HCT116 (cell line): Measurements from ENCODE around the gene DNAJC6. TPM values are rescaled to one million over a fixed set of nuclear protein-coding genes. Genes with fewer than 3 reads are reported as not detected.

Experiments used
- ATAC-seq: fragments of 200-7000 bp; cut with Tn5 transposase; 2 replicates; pipeline ENCODE4 v1.9.1; 2020; ENCODE audit warnings: mild to moderate bottlenecking, moderate library complexity
- BruUV-seq: library from RNA; stranded (reverse); fragments of 400-500 nt; replicated peaks from 2 replicates; lab custom pipeline; 2021; lab: Mats Ljungman, UMichigan
- CTCF ChIA-PET: fragments of 300-600 bp; sonication (Branson Sonifier 250); formaldehyde crosslinking; loops from one replicate; lab custom pipeline; 2021; ENCODE audit warnings: antibody characterized with exemption; lab: Charles Lee
- POLR2A ChIA-PET: fragments of 300-600, 350-600 bp; sonication (Branson Sonifier 250); formaldehyde crosslinking; loops from one replicate; lab custom pipeline; 2021; ENCODE audit warnings: antibody characterized with exemption; lab: Charles Lee
- RAD21 ChIA-PET, 2 experiments: fragments of 300-600 bp; sonication (Branson Sonifier 250); formaldehyde crosslinking; loops; one replicate each; lab custom pipeline; 2023; ENCODE audit warnings: low total read pairs in 2 of 2; ENCODE audit not compliant: uncharacterized antibody in 2 of 2, unreplicated experiment in 2 of 2, low non-redundant PET in 1 of 2; lab: Charles Lee
- DNase-seq: peaks from one replicate; pipeline ENCODE4 v3.0.0-alpha.2; 2010; ENCODE audit warnings: low read depth, low spot score
- H2AFZ ChIP-seq: fragments of 200-600 bp; shearing (Covaris generic), sonication (generic); 2 replicates; pipeline ENCODE4 v1.6.1; 2017; ENCODE audit warnings: low read depth, mixed run types, mixed read lengths, antibody characterized with exemption, low read length; ENCODE audit not compliant: poor library complexity, severe bottlenecking
- H3K27ac ChIP-seq: 2 replicates; pipeline ENCODE4 v1.5.1; 2012; ENCODE audit warnings: low read depth, low read length
- H3K27me3 ChIP-seq: fragments of 200-600 bp; sonication (generic); 2 replicates; pipeline ENCODE4 v1.6.1; 2016; ENCODE audit warnings: mixed run types, low read length, mixed read lengths; ENCODE audit not compliant: insufficient read depth
- H3K36me3 ChIP-seq, 2 experiments: fragments of 200-500 bp in 1 of 2; fragments of 200-600 bp in 1 of 2; sonication (Bioruptor generic) in 1 of 2; sonication (generic) in 1 of 2; 2 replicates each; pipeline versions ENCODE4 v1.5.1 to v1.6.1; 2014 to 2016; ENCODE audit warnings: low read length in 2 of 2, inconsistent platforms in 1 of 2, mixed read lengths in 1 of 2, mixed run types in 1 of 2; ENCODE audit not compliant: insufficient read depth in 2 of 2, control insufficient read depth in 1 of 2
- H3K4me1 ChIP-seq, 2 experiments: fragments of 200-600 bp in 1 of 2; sonication (generic) in 1 of 2; 2 replicates each; pipeline versions ENCODE4 v1.5.1 to v1.6.1; 2012 to 2017; ENCODE audit warnings: low read length in 2 of 2, inconsistent platforms in 1 of 2, mild to moderate bottlenecking in 1 of 2, mixed read lengths in 1 of 2, mixed run types in 1 of 2, moderate library complexity in 1 of 2; ENCODE audit not compliant: insufficient read depth in 2 of 2, control insufficient read depth in 1 of 2
- H3K4me2 ChIP-seq: fragments of 200-600 bp; sonication (generic); 2 replicates; pipeline ENCODE4 v1.6.1; 2017; ENCODE audit warnings: mixed run types, low read length, mixed read lengths
- H3K4me3 ChIP-seq, 2 experiments: fragments of 200-600 bp in 1 of 2; sonication (generic) in 1 of 2; replicated peaks in 1 of 2; 2 replicates each; pipeline ENCODE4 v1.5.1; 2011 to 2016; ENCODE audit warnings: low read length in 2 of 2, control low read depth in 1 of 2, low read depth in 1 of 2, mild to moderate bottlenecking in 1 of 2, mixed read lengths in 1 of 2, mixed run types in 1 of 2
- H3K79me2 ChIP-seq: fragments of 200-600 bp; sonication (generic); 2 replicates; pipeline ENCODE4 v1.6.1; 2017; ENCODE audit warnings: mild to moderate bottlenecking, mixed run types, low read length, moderate library complexity, mixed read lengths; ENCODE audit not compliant: insufficient read depth
- H3K9ac ChIP-seq: fragments of 200-600 bp; sonication (generic); 2 replicates; pipeline ENCODE4 v1.6.1; 2016; ENCODE audit warnings: low read length, mixed read lengths
- H3K9me2 ChIP-seq: fragments of 200-600 bp; sonication (generic), shearing (Covaris generic); 2 replicates; pipeline ENCODE4 v1.6.1; 2017; ENCODE audit warnings: mixed run types, mild to moderate bottlenecking, moderate library complexity; ENCODE audit not compliant: insufficient read depth
- H3K9me3 ChIP-seq, 2 experiments: fragments of 200-500 bp in 1 of 2; fragments of 200-600 bp in 1 of 2; sonication (Bioruptor generic) in 1 of 2; sonication (generic) in 1 of 2; 2 replicates each; pipeline ENCODE4 v1.6.1; 2014 to 2017; ENCODE audit warnings: low read length in 2 of 2, mixed read lengths in 2 of 2, inconsistent platforms in 1 of 2, low read depth in 1 of 2, mild to moderate bottlenecking in 1 of 2, mixed run types in 1 of 2, moderate library complexity in 1 of 2; ENCODE audit not compliant: control insufficient read depth in 1 of 2, insufficient read depth in 1 of 2
- H4K20me1 ChIP-seq: fragments of 200-600 bp; sonication (generic), shearing (Covaris generic); 2 replicates; pipeline ENCODE4 v1.6.1; 2017; ENCODE audit warnings: mixed run types, mild to moderate bottlenecking, moderate library complexity; ENCODE audit not compliant: insufficient read depth
- CBX3 ChIP-seq: IDR thresholded peaks from 2 replicates; pipeline ENCODE4 v1.6.1; 2012; ENCODE audit warnings: low read depth
- CTCF ChIP-seq, 3 experiments: fragments of 200-600 bp in 1 of 3; sonication (generic) in 1 of 3; IDR thresholded peaks in 2 of 3; conservative IDR thresholded peaks in 1 of 3; 2 replicates each; pipeline ENCODE4 v1.5.1; 2012 to 2017; ENCODE audit warnings: low read depth in 2 of 3, low read length in 2 of 3, antibody characterized with exemption in 1 of 3, borderline replicate concordance in 1 of 3, control low read depth in 1 of 3, mild to moderate bottlenecking in 1 of 3, mixed read lengths in 1 of 3, mixed run types in 1 of 3, moderate library complexity in 1 of 3; ENCODE audit not compliant: insufficient read depth in 1 of 3
- ELF1 ChIP-seq: IDR thresholded peaks from 2 replicates; pipeline ENCODE4 v1.6.1; 2012; ENCODE audit warnings: low read depth, borderline replicate concordance
- JUND ChIP-seq: IDR thresholded peaks from 2 replicates; pipeline ENCODE4 v1.6.1; 2012
- RAD21 ChIP-seq: IDR thresholded peaks from 2 replicates; pipeline ENCODE4 v1.6.1; 2012; ENCODE audit warnings: low read depth, mild to moderate bottlenecking
- SIN3A ChIP-seq: IDR thresholded peaks from 2 replicates; pipeline ENCODE4 v1.6.1; 2012; ENCODE audit warnings: low read depth
- SP1 ChIP-seq: IDR thresholded peaks from 2 replicates; pipeline ENCODE4 v1.6.1; 2012; ENCODE audit warnings: low read depth
- SRF ChIP-seq: IDR thresholded peaks from 2 replicates; pipeline ENCODE4 v1.6.1; 2012; ENCODE audit warnings: low read depth
- ZFX ChIP-seq: fragments of 450-650 bp; IDR thresholded peaks from 2 replicates; pipeline ENCODE4 v1.6.1; 2017
- intact Hi-C: fragments of 100-400 bp; cut with micrococcal nuclease; formaldehyde crosslinking; loops from 2 replicates; pipeline ENCODE4 v1.10.0; 2022
- total RNA-seq: library from RNA; stranded (reverse); gene quantifications from one replicate; pipeline ENCODE4 v1.2.1, GENCODE V29; 2021; ENCODE audit not compliant: unreplicated experiment
- TF ChIP-seq, protein P1 (sequence below): IDR thresholded peaks from 2 replicates; pipeline ENCODE4 v1.6.1; 2012; ENCODE audit warnings: low read depth
- TF ChIP-seq, protein P2 (sequence below): IDR thresholded peaks from 2 replicates; pipeline ENCODE4 v1.6.1; 2012

The DNAJC6 gene
- total RNA-seq, 1 experiment from 2014 or later: 9.0 TPM

- H3K9me2 ChIP-seq: no peaks in the 10 kb centered on the region
- no peak for DNase-seq
- no peak overlapping the region for H2AFZ ChIP-seq
- no peak overlapping the region for H3K4me3 ChIP-seq
- H3K4me2 ChIP-seq: no peak overlapping the region
- no peak overlapping the region for H3K27ac ChIP-seq
- ATAC-seq: peak; percentile 38; the same call in 1 of the 2 replicates
- no peaks in the 10 kb centered on the region for H4K20me1 ChIP-seq
- BruUV-seq: no TSS peak
- no peaks in the 10 kb centered on the region for H3K79me2 ChIP-seq
- POLR2A ChIA-PET: no interaction called here
- H3K9ac ChIP-seq: no peak overlapping the region
- H3K4me1 ChIP-seq: peaks cover 0 to 4% of the 10 kb centered on the region in 2 experiments; a peak in 1 of 4 replicates
- CTCF ChIA-PET: interaction anchor here (0.7 to 3.2 kb wide), 18 partner anchors 9 to 243 kb away, joined by 3 to 28 read pairs (median 4); partner anchors contain the start of genes LEPR and LEPROT
- H3K27me3 ChIP-seq: no peaks in the 10 kb centered on the region
- TF ChIP-seq SRF: no peak
- TF ChIP-seq ZFX: no peak
- TF ChIP-seq, protein P1, sequence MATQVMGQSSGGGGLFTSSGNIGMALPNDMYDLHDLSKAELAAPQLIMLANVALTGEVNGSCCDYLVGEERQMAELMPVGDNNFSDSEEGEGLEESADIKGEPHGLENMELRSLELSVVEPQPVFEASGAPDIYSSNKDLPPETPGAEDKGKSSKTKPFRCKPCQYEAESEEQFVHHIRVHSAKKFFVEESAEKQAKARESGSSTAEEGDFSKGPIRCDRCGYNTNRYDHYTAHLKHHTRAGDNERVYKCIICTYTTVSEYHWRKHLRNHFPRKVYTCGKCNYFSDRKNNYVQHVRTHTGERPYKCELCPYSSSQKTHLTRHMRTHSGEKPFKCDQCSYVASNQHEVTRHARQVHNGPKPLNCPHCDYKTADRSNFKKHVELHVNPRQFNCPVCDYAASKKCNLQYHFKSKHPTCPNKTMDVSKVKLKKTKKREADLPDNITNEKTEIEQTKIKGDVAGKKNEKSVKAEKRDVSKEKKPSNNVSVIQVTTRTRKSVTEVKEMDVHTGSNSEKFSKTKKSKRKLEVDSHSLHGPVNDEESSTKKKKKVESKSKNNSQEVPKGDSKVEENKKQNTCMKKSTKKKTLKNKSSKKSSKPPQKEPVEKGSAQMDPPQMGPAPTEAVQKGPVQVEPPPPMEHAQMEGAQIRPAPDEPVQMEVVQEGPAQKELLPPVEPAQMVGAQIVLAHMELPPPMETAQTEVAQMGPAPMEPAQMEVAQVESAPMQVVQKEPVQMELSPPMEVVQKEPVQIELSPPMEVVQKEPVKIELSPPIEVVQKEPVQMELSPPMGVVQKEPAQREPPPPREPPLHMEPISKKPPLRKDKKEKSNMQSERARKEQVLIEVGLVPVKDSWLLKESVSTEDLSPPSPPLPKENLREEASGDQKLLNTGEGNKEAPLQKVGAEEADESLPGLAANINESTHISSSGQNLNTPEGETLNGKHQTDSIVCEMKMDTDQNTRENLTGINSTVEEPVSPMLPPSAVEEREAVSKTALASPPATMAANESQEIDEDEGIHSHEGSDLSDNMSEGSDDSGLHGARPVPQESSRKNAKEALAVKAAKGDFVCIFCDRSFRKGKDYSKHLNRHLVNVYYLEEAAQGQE: no peak
- no peak for TF ChIP-seq SP1
- intact Hi-C loops: no loop called here
- RAD21 ChIA-PET: no interaction called here
- no peaks in the 10 kb centered on the region for H3K9me3 ChIP-seq
- H3K36me3 ChIP-seq: no peaks in the 10 kb centered on the region
Observed at GRCh38 chr1:65458730-65459396, 149.5 kb downstream of the DNAJC6 start.

DNA sequence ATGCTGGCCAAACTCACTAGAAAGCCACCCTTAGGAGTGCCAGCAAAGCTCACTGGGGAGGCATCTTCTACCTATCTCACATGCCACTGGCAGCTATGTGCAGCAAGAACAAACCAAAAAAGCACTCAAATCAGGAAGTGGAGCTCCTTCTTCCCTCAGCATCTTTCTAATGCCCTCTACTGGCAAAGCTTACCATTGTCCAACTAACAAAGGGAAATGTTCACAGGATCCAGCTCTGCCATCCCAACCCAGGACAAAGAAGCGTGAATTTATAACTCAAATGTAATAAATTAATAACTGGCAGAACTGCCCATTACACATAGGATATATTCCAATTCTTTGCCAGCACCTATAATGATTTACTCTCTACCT, 150.0 kb downstream of the DNAJC6 start:
- ATAC-seq: peak; percentile 83
- no peak for TF ChIP-seq CBX3
- TF ChIP-seq, protein P2, sequence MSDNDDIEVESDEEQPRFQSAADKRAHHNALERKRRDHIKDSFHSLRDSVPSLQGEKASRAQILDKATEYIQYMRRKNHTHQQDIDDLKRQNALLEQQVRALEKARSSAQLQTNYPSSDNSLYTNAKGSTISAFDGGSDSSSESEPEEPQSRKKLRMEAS: no peak
- no peak for TF ChIP-seq SIN3A
- no peak for TF ChIP-seq JUND
- no peak for TF ChIP-seq SRF
- peak; percentile 60 for TF ChIP-seq RAD21
- peak; percentile 45 to 67 (median 64); a peak in 5 of 6 replicates for TF ChIP-seq CTCF (IDR thresholded peaks at IDR 0.05 in 2 of 3, conservative IDR thresholded peaks at IDR 0.05 in 1 of 3; ENCODE audit: borderline replicate concordance in 1 of 3, insufficient read depth in 1 of 3, low read depth in 2 of 3, low read length in 2 of 3)
- 0 out of 2 replicates have a peak, but pooled peaks have one; percentile 29 for TF ChIP-seq ELF1

More for the DNA sequence above, 150.0 kb downstream of the DNAJC6 start:
- ChIA-PET CTCF (interaction anchor here (0.7 to 3.2 kb wide), 18 partner anchors 8 to 244 kb away, joined by 3 to 28 read pairs (median 4); partner anchors contain the start of genes LEPR and LEPROT), RAD21 (no interaction called here), POLR2A (interaction anchor here (0.7 kb wide), 1 partner anchor 119 kb away, joined by 3 read pairs; no protein-coding TSS in a partner anchor)
- Histone ChIP-seq H3K27me3 (no peaks in the 10 kb centered on the region), H3K27ac (no peak overlapping the region), H3K9me3 (no peaks in the 10 kb centered on the region), H3K9ac (no peak overlapping the region), H3K36me3 (no peaks in the 10 kb centered on the region), H3K4me2 (no peak overlapping the region), H3K79me2 (no peaks in the 10 kb centered on the region), H2AFZ (no peak overlapping the region), H3K9me2 (no peaks in the 10 kb centered on the region), H3K4me3 (no peak overlapping the region), H4K20me1 (no peaks in the 10 kb centered on the region), H3K4me1 (peaks cover 0 to 4% of the 10 kb centered on the region in 2 experiments; a peak in 1 of 4 replicates)
- BruUV-seq: no TSS peak
- DNase-seq: peak; percentile 4
- intact Hi-C loops: no loop called here
